HG02840 (cell line): ENCODE results near the gene LCE7A.

Source experiments
- ATAC-seq: cut with Tn5 transposase; IDR thresholded peaks from one replicate; pipeline ENCODE4 v1.9.1; 2021; ENCODE audit warnings: mild to moderate bottlenecking, moderate library complexity, moderate number of reproducible peaks; ENCODE audit not compliant: unreplicated experiment, low FRiP score

The LCE7A gene

DNA sequence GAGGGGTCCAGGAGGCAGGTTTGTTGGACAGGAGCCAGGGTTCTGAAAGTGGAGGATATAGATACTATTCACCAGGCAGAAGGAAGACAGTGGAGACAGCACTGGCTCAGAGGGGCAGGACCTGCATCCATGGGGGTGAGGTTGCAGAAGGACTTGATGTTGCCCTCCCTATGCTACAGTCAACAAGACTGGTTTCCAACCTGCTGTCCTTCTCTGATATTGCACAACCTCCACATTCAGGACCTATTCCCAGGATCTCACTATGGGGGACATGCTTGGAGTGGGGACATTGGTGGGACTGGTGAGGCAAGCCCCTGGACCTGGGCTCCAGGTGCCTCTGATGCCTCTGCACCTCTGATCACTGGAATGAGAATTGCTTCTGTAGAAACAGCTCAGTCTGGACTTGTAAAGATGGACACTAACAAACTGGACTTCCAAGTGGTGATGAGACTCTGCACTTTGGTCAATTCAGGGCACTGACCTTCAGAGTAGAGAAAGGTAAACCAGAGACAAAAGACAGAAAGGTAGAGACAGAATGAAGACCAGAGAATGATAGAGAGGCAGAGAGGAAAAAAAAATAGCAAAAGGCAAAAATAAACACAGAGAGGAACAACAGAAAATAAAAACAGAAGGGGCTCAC, 19.9 kb downstream of the LCE7A start:
- no peak for ATAC-seq

DNA sequence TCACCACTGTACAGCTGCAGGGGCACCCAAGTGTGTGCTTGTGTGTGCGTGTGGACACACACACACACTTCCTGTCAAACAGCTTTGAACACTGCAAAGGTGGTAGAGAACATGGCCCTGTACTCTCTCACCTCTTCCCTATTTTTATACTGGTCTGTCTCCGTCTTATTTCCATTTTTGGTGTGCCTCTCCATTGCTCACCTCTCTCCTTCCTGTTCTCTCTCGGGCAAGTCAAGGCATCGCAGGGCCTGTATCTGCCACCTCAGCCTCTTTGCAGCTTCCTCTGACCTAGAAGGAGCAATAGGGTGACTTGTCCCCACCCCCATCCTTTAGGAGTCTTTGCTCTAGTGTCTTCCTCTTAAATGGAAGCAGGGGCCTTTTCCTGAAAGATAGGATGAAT, 20.5 kb downstream of the LCE7A start:
- no peak for ATAC-seq

DNA sequence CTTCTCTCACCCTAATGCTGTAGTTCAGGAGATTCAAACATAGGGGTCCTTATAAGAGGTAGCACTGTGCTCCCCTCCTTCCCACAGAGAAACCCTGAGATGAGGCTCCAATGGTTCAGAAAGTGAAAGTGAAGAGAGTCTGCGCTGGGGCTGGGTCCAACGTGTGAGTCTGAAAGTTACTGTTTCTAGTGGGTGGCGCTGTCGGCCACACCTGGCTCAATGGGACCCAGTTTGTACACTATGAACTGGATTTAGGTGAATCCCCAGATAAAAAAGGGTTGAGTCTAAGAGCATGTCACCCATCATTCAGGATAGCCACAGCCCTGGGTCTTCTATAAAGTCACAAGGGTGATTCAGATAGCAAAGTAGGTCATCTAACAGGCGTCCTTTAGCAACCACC, 21.1 kb downstream of the LCE7A start:
- no peak for ATAC-seq

DNA sequence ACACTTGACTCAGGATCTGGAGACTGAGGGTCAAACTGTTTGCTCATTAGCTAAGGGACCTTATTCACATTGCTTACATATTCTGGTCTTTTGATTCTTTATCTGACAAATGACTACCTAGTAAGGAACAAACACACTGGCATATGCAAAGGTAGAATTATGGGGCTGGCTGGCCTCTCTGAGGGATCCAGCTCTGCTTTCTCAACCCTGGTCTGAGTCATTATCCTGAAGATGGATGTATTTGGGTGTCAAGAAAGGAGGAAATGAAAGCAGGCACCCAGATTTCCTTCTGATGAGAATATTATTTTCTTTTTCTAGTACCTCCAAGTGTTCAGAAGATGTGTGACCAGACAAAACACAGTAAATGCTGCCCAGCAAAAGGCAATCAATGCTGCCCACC, 24.3 kb downstream of the LCE7A start:
- ATAC-seq: no peak

DNA sequence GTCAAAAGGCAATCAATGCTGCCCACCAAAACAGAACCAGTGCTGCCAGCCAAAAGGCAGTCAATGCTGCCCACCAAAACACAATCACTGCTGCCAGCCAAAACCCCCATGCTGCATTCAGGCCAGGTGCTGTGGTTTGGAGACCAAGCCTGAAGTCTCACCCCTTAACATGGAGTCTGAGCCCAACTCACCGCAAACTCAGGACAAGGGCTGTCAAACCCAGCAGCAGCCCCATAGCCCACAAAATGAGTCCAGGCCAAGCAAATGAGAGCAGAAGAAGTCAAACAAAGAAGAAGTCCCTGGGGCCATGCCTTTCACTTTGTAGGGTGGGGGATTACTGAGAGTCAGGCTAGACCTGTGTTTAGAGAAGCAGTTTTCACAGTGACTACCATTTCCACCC, 24.7 kb downstream of the LCE7A start:
- ATAC-seq: no peak

DNA sequence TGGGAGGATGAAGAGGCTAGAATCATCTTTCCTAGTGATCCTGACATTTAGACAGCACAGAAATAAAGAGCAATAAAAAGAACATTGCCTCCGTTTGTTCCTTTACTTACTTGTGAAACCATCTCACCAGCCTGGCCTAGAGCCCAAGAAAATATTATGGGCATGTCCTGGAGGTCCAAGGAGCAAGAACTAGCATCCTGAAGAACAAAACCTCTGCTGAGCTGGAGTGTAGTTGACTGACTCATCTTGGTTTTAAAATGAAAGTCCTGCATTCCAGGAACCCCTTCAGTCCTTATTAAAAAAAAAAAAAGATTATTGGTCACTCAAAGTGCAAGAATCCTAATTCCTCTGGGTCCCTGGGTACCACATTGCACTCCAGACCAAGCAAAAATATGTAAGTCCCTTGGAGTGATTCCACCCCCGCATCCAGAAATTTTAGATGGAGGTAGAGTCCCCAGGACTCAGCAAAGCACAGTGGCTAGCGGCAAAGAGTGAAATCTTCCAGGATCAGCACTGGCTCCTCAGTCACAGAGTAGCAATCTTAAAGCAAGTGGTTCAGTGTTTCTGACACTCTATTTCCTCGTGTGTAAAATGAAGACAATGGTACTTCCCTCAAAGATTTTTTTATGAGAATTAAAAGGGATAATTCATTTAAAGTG, 25.3 kb downstream of the LCE7A start:
- ATAC-seq: no peak

DNA sequence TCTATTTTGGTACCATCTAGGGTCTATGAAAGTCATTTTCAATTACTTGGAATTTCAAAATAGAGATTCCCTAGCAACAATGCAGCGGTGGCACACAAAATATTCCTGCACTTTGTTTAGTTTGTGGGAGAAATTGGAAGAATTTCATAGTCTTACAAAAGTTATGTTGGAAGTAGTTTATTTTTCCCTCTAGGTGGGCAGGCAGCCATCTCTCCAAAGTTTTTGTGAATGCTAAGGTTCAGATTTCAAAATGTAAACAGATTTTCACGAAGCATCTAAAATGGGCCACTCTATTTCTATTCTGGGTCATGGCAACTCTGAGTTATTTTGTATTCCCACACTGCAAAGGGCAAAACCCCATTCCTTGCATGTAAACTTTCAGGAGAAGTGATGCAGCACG, 26.3 kb downstream of the LCE7A start:
- no peak for ATAC-seq

DNA sequence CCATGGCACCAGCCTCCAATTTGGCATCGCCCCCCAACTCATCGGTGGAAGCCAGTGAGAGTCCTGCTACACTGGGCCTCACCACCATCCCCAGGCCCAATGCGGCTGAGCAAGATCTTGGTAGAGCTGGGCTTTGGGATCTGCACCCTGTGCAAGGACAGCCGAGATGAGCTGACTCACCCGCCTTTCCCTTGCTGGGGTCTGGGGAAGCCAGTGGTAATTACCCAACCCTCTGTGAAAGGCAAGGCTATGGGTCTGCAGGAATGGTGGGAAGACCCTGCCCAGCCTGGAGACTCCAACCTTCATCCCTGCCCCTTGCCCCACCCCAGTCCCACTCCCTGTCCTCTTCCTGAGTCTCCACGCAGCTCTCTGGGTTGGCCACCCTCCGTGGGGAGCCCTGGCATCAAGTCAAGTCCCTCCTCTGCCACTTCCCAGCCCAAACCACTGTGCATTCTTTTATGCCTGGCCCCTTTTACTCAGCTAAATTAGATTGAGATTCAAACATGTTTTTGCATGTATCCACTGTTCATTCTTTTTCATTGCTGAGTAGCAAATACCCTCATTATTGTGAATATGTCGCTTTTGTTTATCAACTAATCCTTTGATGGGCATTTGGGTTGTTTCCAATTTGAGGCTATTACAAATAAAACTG, 27.1 kb downstream of the LCE7A start:
- ATAC-seq: no peak

DNA sequence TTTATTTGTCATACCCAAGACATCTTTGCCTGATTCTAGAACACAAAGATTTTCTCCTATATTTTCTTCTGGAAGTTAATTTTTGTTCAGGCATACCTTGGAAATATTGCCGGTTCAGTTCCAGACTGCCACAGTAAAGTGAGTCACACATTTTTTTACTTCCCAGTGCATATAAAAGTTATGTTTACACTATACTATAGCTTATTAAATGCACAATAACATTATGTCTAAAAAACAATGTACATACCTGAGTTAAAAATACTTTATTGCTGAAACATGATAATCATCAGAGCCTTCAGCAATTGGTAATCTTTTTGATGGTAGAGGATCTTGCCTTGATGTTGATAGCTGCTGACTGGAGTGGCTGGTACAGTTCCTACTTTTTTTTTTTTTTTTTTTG, 28.3 kb downstream of the LCE7A start:
- ATAC-seq: no peak

DNA sequence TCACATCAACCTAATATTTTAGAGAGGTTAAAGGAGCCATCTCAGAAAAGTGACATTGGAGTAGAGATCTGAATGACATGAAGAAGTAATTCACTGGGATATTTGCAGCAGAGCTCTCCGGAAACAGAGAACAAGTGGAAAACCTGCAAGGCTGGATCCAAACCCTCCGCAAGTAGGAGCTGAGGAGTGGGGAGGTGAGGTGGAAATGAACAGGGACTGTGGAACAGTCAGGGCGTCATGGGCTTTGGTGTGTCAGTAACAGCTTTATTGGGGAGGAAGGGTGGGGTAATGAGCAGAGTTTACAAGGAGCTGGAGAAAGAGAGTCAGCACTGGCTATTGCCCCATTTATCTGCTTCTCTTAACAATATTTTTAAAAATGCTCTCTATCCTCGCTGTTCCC, 39.2 kb downstream of the LCE7A start:
- no peak for ATAC-seq

DNA sequence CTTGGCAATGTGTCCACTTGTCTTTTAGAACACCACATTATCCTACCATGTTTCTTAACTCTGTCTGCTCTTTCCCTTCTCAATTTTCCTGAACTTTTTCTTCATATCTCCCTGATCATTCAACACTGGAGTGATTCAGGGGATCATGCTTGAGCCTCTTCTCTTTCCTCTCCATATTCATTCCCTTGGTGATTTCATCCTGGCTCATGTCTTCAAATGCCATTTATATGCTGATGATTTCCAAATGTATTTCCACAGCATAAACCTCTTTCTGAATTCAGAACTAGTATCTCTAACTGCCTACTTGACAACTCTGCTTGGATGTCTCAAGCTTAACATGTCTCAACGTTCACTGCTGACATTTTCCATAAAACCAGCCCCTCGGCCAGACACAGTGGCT, 40.1 kb downstream of the LCE7A start:
- no peak for ATAC-seq

DNA sequence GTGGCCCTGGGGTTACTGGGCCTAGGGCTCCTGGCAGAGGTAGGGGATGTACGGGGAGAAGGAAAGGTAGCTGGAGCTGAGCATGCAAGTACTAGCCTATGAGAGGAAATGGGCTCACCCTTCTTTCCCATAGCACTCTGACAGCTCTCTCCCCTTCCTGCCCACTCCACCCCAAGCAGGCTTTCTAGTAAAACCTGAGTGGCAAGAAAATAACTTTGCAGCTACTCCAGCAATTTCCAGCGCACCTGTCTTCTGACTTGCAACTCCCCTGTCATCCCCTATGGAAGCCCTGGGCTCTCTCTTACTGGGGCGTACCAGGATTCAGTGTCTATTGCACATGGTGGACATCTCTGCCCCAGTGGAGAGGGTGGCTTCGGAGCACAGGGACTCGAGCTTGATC, 41.8 kb downstream of the LCE7A start:
- no peak for ATAC-seq

DNA sequence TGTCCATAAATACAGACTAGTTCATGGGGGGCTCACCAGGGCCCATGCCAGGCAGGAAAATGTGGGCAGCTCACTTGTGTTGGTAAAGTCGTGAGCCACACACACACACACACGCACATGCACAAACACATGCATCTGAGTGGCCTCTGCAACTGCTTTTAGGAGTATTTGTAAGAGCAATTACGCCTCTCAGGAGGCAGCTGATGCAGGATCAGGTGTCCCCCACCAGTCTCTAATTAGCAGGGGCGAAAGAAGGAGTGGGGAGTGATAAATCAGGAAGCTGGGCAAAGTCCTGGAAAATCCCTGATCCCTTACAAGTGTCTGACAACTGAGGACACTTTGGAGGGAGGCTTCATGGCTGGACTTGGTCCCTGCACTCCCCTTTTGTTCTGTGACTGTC, 42.8 kb downstream of the LCE7A start:
- ATAC-seq: no peak

DNA sequence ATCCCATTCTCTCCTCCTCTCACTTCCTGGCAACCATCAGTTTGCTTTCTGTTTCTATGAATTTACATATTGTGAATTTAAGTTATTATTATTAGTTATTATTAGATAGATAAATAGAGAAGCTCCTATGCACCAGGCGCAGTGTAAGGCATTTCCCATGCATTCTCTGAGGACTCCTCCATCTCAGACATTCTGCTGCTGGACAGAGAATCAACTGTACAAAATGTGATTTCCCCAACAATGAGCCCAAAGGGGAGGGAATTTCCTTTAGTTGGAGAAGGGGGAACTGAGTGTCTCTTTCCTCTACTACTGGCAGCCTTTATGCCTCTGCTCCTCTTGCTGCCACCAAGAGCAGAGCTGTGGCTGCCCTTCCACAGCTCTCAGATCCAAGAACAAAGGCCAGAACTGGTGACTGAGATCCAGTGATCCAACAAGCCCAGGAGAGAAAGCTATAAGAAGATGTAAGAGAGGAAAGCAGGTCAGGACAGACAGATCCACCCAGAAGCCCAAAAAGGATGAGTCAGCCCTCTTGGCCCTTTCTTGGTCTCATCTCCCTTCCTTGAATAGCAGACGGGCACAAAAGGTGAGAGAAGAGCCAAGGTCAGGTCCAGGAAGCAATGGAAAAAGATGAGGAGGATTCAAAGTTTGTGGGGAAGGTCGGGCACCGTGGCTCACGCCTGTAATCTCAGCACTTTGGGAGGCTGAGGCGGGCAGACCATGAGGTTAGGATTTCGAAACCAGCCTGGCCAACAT, 45.1 kb downstream of the LCE7A start:
- no peak for ATAC-seq

DNA sequence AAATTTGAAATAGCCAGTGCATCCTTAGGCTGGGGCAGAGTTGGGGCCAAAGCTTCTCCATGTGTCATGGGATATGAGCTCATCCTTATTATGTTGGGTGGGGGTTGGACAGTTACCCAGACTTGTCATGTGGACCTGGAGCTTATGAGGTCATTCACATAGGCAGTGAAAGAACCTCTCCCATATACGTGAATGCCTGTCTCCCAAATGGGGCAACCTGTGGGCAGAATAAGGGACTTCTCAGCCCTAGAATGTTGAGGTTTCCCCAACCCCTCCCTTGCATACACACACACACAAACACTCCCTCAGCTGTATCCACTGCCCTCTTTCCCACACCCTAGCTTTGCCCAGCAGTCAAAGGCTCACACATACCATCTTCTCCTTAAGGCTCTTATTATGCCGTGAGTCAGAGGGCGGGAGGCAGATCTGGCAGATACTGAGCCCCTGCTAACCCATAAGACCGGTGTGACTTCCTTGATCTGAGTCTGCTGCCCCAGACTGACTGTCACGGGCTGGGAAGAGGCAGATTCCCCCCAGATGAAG, 46.3 kb downstream of the LCE7A start:
- ATAC-seq: no peak

DNA sequence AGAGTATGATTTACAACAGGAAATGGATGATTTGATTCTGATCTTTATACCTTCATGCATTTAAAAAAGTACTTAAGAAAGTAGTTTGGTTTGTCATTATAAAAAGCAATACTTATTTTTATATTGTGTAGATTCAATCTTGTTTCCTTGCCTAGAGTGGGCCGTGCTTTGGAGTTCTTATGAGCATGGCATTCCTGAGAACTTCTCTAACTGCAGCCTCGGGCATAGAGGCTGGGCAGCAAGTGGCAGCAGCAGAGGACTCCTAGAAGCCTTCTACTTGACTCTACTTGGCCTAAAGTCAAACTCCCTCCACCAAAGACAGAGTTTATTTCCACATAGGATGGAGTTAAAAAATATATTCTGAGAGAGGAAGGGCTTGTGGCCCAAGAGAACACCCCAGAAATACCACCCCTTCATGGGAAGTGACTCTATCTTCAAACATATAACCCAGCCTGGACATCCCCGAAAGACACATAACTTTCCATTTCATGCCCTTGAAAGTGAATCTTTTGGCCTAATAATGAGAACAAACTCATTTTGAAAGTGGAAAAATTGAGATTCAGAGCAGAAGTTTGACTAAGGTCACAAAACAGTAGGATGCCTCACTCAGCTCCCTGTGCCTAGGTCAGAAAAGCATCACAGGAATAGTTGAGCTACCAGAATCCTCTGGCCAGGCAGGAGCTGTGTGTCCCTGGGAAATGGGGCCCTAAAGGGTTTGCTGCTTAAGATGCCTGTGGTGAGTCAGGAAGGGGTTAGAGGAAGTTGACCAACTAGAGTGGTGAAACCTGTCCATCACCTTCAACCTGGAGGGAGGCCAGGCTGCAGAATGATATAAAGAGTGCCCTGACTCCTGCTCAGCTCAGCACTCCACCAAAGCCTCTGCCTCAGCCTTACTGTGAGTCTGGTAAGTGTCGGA, 48.1 kb downstream of the LCE7A start, which contains the start of gene IVL:
TSS of gene IVL (plus strand) at position 861 of the 916 bp plus-strand sequence. CDS start 1,252 bp downstream, outside the sequence.
- ATAC-seq: no peak

DNA sequence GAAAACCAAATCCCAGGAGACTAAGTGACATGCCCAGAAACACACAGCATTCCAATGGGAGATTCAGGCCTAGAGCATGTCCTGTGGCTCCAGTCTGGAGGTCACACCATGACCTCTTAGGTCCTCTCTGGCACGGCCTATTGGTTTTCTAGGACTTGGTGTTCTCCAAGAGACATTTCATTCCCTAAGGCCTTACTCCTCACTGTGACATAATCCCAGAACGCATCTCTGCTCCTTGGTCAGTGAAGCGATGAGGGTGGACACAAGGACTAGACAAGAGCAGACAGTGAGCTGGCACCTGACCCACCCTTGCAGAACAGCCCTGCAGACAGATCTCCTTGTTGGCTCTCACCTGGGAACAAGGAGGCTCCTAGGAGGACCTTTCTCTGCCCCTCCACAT, 49.4 kb downstream of the LCE7A start:
- no peak for ATAC-seq
